HG03469 (cell line): Measurements from ENCODE around the gene RPA3.

Experiments
- ATAC-seq: cut with Tn5 transposase; IDR thresholded peaks from one replicate; pipeline ENCODE4 v1.9.1; 2021; ENCODE audit warnings: mild to moderate bottlenecking, moderate library complexity, moderate number of reproducible peaks; ENCODE audit not compliant: unreplicated experiment

Gene RPA3

DNA sequence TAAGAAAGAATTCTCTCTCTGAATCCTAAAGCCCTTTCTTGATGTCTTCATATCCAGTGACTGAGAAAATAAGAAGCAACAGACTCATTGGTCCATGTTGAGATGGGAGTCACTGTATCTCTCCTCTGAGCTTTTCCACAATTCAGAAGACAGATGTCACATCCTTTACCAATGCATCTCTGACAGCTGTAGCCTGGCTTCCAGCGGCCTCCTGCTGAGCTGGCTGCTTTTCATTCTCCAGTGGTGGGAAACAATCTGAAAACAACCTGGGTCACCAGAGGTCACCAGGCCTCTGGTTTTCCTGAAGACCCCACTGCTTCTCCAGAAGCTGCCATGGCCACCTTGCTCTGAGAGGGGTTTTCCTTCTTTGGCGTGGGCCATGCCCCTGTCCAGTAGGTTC is 18.3 kb upstream of the RPA3 start:
- ATAC-seq: no peak

DNA sequence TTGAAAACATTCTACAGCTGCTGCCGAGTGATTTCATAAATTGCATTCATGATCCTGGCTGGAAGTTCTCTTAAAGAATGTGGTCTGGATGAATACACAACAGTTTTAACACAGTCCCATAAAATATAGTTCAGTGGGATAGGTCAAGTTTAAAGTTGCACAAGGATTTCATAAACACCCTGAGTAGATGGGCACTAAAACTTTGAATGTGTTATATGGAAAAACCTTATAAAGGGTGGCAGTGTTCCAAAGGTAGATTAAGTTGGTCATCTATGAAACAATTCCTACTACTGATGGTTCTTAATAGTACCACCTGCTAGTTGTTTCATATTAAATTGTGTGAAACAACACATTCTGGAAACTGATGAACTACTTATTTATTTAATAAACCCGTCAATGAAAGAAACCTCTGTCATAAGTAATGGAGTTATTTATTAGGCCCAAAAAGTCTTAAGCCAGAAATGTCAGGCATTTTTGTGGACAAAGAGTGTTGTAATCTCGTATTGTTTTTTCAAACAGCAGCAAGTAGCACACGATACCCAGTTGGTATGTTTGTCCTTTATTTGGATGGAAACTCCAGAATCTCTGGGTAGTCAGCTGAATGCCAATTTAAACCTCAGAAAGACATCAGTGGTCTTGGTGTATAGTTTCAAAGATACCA is 14.3 kb upstream of the RPA3 start:
- no peak for ATAC-seq

DNA sequence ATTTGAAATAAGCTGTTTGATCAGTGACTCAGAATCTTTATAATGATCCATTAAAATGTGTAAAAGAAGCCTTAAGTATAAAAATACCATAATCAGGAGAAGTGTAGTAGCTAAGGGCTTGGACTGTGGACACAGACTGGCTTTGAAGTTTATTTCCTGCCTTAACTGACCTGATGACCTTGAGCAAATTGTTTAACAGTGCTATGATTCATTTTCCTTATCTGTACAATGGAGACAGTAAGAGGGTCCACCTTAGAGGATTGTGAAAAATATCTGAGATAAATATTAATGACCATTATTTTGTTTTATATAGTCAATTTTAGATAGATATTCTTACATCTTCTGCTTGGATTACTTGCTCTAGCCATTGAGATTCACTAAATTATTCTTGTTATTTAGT is 13.3 kb upstream of the RPA3 start:
- no peak for ATAC-seq

GRCh38 chr7:7720750-7721621 is 2.6 kb upstream of the RPA3 start:
- ATAC-seq: no peak

DNA sequence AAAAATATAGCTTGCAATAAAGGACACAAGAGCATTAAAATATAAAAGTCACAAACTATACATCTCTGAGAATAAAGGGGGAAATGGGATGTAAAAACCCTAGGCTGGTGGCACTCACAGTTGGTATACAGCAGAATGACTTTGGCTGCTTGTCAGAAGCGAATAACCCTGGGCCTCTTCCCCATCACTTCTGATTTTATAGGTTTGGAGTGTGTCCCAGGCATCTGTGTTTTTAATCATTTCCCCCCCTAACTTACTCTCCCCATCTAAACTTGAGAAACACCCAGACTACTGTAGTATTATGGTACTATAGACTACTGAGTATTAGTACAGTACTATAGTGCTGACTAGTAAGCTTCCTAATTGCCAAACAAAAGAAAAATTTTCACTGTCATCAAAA is 1.8 kb upstream of the RPA3 start:
- ATAC-seq: no peak

DNA sequence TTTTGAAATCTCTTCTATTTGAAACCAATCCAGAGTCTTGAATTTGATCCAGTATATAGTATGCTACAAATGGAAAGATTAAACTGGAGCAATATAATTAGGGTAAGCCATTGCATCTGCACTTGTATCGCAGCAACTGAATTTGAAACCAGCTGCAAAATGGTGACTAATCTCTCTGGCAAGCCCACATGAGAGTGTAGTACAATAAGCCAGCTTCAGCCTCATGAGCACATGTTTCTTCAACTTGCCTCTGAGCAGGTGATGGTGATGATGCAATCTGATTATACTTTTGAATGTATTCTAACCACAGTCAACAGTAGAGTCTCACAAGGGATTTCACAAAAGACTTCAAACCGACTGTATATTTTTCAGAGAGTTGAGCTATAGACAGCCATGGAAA is 829 bp upstream of the RPA3 start:
- ATAC-seq: peak; percentile 97

- no peak for ATAC-seq
These were observed 4.7 kb downstream of the RPA3 start for GRCh38 chr7:7713730-7714129.

GRCh38 chr7:7710469-7710868 is 7.9 kb downstream of the RPA3 start:
- ATAC-seq: no peak

DNA sequence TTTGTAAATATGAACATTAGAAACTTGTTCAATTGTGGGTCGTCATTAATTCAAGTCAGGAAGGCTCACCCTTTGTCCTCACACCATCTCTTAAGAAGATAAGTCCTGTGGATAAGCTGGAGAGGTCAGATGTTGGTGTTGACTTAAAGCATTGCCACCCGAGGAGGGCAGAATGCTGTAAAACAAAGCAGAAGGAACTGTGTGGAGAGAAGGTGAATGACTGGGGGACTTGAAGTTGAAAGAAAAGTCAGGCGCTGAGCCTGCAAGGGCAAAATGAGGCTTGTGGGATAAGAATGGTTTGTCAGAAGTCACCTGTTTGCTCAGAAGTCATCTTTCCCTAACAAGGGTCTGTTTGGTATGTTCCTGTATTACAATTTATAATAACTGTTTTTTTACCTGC is 9.1 kb downstream of the RPA3 start:
- no peak for ATAC-seq

GRCh38 chr7:7707806-7708205 is 10.6 kb downstream of the RPA3 start:
- no peak for ATAC-seq

- ATAC-seq: no peak
These were observed 11.2 kb downstream of the RPA3 start for GRCh38 chr7:7707246-7707645.

DNA sequence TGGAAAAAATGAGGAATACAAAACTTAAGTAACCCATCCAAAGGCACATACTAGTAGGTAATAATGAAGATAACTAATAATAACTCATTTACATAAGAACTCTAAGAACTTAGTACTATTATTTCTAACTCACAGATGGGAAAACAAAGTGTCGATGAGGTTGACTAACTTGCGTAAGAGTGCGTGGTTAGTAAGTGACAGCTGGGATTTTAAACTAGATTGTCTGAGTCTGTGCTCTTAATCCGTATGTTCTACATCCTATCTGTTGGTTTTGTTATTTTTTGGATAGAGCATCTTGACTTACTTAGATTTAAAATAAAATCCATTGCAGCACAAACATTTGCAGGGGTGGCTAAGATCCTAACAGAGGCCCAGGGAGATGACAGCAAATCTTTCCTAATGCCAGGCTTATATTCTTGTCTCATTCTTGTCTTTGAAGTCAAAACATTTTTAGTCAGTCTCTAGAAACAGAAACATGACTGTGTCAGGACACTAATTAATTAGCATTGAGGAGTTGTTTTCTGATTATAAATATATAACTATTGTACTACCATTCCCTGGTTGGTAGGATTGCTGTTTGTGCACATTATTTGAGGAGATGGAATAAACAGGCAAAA is 11.7 kb downstream of the RPA3 start:
- no peak for ATAC-seq

- ATAC-seq: no peak
These were observed 12.3 kb downstream of the RPA3 start for GRCh38 chr7:7706101-7706511.

- no peak for ATAC-seq
These were observed 13.1 kb downstream of the RPA3 start for GRCh38 chr7:7705318-7705717.

DNA sequence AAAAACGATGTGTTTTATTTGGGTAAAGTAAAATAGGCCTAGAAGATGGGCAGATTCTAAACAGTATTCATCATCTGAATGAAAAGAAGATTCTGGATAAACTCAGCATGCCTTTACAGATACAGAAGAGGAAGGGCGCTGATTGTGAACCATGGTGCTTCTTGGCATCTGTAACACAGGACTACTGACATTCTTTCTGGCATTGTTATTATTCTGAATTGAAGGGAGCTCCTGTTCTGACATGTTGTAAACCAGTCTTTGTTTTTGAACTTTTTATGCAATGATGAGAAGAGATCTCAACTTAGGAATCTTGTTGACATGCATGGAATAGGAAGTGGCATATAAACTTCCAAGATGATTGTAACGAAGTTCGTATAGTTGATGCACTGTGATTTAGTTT is 13.5 kb downstream of the RPA3 start:
- ATAC-seq: no peak

- no peak for ATAC-seq
These were observed 15.0 kb downstream of the RPA3 start for GRCh38 chr7:7703427-7703826.

DNA sequence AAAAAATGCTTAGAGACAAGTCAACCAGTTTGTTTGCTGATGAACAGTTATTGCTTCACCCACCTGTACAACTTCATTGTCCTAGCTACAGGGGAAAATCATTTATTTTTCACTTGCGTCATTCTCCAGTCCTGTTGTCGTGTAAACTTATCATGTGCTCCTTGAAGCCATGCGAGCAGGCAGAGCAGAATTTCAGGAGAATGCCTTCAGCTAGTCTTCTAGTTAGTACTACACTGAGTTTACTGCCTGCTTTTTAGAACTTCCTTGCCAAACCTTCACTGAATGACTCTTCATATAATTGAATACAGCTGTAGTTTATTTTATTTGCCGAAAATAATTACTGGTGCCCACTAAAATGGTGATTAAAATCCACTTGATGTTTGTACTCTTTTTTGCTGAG is 15.6 kb downstream of the RPA3 start:
- no peak for ATAC-seq

- no peak for ATAC-seq
These were observed 16.9 kb downstream of the RPA3 start for GRCh38 chr7:7701527-7701926.

DNA sequence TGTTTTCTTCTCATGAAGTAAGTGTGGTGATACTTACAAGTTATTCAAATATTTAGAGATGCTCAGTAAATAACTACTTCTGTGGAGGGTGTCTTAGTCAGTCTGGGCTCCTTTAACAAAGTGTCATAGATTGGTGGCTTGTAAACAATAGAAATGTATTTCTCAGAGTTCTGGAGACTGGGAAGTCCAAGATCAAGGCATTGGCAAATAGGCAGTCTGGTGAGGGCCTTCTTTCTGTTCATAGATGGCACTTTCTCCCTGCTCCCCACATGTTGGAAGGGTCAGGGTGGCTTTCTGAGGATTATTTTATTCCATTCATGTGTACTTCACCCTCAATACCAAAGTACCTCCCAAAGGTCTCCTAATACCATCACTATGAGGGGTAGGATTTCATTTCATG is 18.4 kb downstream of the RPA3 start:
- ATAC-seq: no peak

DNA sequence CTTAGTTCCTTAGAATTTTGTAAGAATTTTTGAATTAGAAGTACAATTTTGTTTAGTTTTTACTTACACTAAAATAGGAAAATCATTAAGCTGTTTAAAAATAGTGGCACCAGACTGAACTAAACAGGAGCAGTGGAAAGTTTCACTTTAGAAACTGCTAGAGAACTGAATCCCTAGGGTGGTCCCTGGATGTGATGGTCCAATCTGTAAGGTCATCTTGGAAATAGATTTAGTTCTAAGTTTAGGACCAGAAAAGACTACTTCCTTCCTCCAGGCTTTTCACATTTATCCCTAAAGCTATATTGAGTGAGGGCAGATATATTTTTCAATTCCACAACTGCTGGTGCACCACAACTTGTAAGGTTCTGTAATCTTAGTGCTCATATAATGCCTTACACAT is 19.0 kb downstream of the RPA3 start:
- no peak for ATAC-seq

- ATAC-seq: no peak
These were observed 19.5 kb downstream of the RPA3 start for GRCh38 chr7:7698930-7699329.
